ENCODE data around the gene PLCZ1. TPM values are rescaled to one million over a fixed set of nuclear protein-coding genes. Genes with fewer than 3 reads are reported as not detected.

The PLCZ1 gene
- total RNA-seq, 2 experiments from 2014 or later: not detected

GRCh38 chr12:18720690-18721089, 17.1 kb downstream of the PLCZ1 start:
- ChIA-PET CTCF (no interaction called here), POLR2A (no interaction called here)
- Mint-ChIP-seq H3K27me3 (no peaks in the 10 kb centered on the region), H3K9me3 (peaks cover under 1% of the 10 kb centered on the region), H3K27ac (no peak overlapping the region), H3K4me3 (no peak overlapping the region), H3K36me3 (ENCODE audit: low read depth) (no peaks in the 10 kb centered on the region), H3K4me1 (ENCODE audit: low read depth) (no peaks in the 10 kb centered on the region)
- no peak for ATAC-seq
- intact Hi-C loops (cut with micrococcal nuclease): no loop called here
- DNase-seq: no peak
- TF ChIP-seq, protein P1, sequence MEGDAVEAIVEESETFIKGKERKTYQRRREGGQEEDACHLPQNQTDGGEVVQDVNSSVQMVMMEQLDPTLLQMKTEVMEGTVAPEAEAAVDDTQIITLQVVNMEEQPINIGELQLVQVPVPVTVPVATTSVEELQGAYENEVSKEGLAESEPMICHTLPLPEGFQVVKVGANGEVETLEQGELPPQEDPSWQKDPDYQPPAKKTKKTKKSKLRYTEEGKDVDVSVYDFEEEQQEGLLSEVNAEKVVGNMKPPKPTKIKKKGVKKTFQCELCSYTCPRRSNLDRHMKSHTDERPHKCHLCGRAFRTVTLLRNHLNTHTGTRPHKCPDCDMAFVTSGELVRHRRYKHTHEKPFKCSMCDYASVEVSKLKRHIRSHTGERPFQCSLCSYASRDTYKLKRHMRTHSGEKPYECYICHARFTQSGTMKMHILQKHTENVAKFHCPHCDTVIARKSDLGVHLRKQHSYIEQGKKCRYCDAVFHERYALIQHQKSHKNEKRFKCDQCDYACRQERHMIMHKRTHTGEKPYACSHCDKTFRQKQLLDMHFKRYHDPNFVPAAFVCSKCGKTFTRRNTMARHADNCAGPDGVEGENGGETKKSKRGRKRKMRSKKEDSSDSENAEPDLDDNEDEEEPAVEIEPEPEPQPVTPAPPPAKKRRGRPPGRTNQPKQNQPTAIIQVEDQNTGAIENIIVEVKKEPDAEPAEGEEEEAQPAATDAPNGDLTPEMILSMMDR (IDR thresholded peaks at IDR 0.05): no peak

- Mint-ChIP-seq H3K9me3 (no peaks in the 10 kb centered on the region), H3K4me1 (ENCODE audit: low read depth) (no peaks in the 10 kb centered on the region), H3K27me3 (no peaks in the 10 kb centered on the region), H3K27ac (no peak overlapping the region), H3K36me3 (ENCODE audit: low read depth) (no peaks in the 10 kb centered on the region), H3K4me3 (no peak overlapping the region)
- TF ChIP-seq, protein P1 (IDR thresholded peaks at IDR 0.05): no peak
- intact Hi-C loops (cut with micrococcal nuclease): no loop called here
- POLR2A ChIA-PET: no interaction called here
- ATAC-seq: no peak
- no peak for DNase-seq
- CTCF ChIA-PET: no interaction called here
Measured at GRCh38 chr12:18719922-18720510, 17.8 kb downstream of the PLCZ1 start.

DNA sequence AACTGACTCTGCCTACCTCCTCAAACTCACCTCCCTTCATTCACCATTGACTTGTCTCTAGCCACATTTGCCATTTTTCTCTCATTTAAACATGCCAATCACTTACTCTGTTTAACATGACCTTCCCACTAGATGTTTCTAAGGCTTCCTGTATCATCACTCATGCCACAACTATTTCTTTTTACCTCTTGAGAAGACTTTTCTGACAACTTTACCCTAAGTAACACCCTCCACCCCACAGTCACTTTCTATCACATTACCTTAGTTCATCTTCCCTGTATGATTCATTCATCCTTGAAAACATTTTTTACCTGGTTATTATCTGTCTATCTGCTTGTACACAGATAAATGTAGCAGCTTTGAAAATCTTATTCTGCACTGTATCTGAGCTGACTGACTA, 19.4 kb downstream of the PLCZ1 start:
- H3K36me3 Mint-ChIP-seq (ENCODE audit: low read depth): no peaks in the 10 kb centered on the region
- TF ChIP-seq, protein P1 (IDR thresholded peaks at IDR 0.05): no peak
- intact Hi-C loops (cut with micrococcal nuclease): no loop called here

DNA sequence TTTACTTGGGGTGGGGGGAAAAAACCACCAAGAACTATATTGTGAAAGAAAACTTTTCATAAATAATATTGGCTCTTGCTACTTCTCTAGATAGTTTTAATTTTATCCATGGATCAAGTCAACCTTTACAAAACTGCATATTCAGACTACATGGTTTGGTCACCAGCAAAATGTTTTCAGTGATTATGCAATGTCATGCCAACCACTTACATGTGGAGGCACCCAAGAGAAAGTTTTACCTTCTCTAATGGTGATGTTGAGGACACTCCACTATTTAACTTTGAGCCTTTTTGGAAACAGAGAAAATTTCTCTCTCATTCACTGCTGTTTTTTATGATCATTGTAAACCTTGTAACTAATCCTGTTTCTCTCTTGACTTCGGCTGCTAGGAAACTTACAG, 21.6 kb downstream of the PLCZ1 start:
- H3K36me3 Mint-ChIP-seq (ENCODE audit: low read depth): no peaks in the 10 kb centered on the region
- no peaks in the 10 kb centered on the region for H3K9me3 Mint-ChIP-seq
- no peak overlapping the region for H3K27ac Mint-ChIP-seq
- ChIA-PET POLR2A (no interaction called here), CTCF (no interaction called here)
- H3K4me1 Mint-ChIP-seq (ENCODE audit: low read depth): no peaks in the 10 kb centered on the region
- intact Hi-C loops (cut with micrococcal nuclease): no loop called here
- ATAC-seq: no peak
- DNase-seq: no peak
- TF ChIP-seq, protein P1 (IDR thresholded peaks at IDR 0.05): no peak
- H3K4me3 Mint-ChIP-seq: no peak overlapping the region
- no peaks in the 10 kb centered on the region for H3K27me3 Mint-ChIP-seq

More for the DNA sequence above, 19.4 kb downstream of the PLCZ1 start:
- no peak for ATAC-seq
- ChIA-PET CTCF (no interaction called here), POLR2A (no interaction called here)
- H3K4me1 Mint-ChIP-seq (ENCODE audit: low read depth): no peaks in the 10 kb centered on the region
- no peaks in the 10 kb centered on the region for H3K27me3 Mint-ChIP-seq
- H3K4me3 Mint-ChIP-seq: no peak overlapping the region
- DNase-seq: no peak
- H3K9me3 Mint-ChIP-seq: no peaks in the 10 kb centered on the region
- no peak overlapping the region for H3K27ac Mint-ChIP-seq

GRCh38 chr12:18706798-18707197, 31.0 kb downstream of the PLCZ1 start:
- no peak overlapping the region for H3K27ac Mint-ChIP-seq
- intact Hi-C loops (cut with micrococcal nuclease): no loop called here
- H3K27me3 Mint-ChIP-seq: no peaks in the 10 kb centered on the region
- no peak overlapping the region for H3K4me3 Mint-ChIP-seq
- TF ChIP-seq, protein P1 (IDR thresholded peaks at IDR 0.05): no peak
- ChIA-PET CTCF (no interaction called here), POLR2A (no interaction called here)
- DNase-seq (no peak), ATAC-seq (no peak)
- peaks cover 14% of the 10 kb centered on the region for H3K9me3 Mint-ChIP-seq
- no peaks in the 10 kb centered on the region for H3K4me1 Mint-ChIP-seq (ENCODE audit: low read depth)
- no peaks in the 10 kb centered on the region for H3K36me3 Mint-ChIP-seq (ENCODE audit: low read depth)

All from activated CD8-positive, alpha-beta T cell treated with anti-CD3 and anti-CD28 coated beads for 36 hours (primary cell).